Smooth muscle cell of the umbilical artery (primary cell): Measurements from ENCODE around the gene DNAJC16. TPM values are rescaled to one million over a fixed set of nuclear protein-coding genes. Genes with fewer than 3 reads are reported as not detected.

Experiments used
- total RNA-seq: library from RNA; depleted of rRNA; stranded (reverse); fragments of >200 nt; gene quantifications from 2 replicates; pipeline ENCODE4 v1.2.3, GENCODE V29; 2014

The DNAJC16 gene
- total RNA-seq: 21.7 and 25.7 TPM in 2 replicates

DNA sequence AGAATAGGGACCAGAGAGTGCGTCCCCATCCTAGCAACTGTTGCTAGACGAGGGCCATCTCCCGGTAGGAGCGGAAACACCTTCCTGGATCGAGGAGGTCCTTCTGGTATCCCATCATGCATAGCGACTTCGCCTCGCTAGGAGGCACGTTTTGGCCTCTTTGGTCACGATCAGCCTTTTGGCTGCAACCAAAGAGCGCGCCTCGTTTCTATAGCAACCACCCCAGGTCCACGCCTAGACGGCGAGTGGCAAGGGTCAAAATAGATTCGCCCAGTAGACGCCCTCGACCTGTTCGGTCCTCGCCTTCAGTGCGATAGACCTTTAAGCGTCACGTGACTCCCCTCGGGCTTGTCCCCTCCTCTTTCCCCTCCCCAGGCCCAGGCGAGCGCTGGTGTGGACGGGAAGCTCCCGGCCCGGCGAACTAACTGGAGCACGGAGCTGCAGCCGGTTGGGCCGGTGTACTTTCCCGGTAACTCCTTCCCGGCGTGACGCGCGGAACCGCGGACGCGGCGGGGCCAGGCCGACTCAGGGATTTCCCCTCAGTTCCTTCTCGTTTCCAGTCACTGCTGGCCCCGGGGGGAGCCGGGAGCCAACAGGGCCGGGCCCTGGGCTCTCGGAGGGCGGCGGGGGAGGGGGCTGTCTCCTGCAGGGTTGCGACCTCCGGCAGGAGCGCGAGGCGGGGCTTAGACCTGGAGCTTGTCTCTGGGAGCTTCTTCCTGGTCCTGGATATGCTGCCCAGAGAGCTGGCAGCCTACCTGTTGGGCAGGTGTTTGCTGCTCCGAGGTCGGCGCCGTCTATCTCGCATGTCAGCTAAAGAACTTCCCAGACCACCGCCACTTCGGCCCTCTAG is at the start of gene DNAJC16:
DNAJC16 (plus strand) TSS at position 359 of the 850 bp plus-strand sequence. CDS start 2,258 bp downstream, outside the sequence.

GRCh38 chr1:15524021-15524282 is 2.7 kb upstream of the DNAJC16 start, which contains the start of gene CASP9:
TSS of gene CASP9 (minus strand) at chr1:15524215. CDS start at chr1:15524200, 15 bp downstream.

DNA sequence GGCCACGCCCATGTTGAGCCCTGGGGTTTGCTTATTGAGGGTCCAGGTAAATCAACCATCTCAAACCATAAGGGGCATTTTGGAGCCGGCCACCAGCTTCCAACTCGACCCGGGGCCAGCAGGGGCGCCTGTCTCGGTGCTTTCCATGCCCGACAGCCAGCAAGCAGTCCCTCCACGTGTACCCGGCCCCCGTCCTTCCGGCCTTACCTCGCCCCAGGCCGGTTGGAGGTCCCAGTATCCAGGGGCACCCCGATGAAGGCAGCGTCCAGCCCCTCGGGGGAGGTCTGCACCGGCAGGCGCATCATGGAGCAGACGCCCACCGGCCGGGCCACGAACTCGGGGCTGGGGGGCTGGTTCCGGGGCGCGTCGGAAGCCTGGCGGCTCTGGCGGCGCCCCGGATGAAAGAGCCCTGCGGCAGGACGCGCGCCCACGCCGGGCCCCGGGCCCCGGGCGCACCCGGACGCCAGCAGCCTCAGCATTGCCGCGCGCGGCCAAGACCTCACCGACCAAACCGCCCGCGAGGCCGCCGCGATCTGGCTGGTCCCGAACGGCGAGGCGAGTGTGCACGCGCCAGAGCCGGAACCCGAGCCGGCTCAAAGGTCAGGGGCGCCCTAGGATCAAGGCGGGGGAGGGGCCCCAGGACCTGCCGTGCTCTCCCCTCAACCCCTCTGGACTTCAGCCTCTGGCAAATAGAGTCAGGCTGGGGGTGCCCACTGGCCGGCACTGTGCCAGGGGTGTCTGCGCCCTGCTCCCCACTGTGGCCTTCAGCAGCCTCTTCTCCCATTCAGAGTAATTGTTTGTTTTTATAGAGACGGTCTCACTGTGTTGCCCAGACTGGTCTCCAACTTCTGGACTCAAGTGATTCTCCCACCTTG is 58.1 kb downstream of the DNAJC16 start, which contains the start of gene AGMAT:
AGMAT (minus strand) TSS at position 563 of the 875 bp plus-strand sequence; CDS start at position 479, 84 bp downstream.

DNA sequence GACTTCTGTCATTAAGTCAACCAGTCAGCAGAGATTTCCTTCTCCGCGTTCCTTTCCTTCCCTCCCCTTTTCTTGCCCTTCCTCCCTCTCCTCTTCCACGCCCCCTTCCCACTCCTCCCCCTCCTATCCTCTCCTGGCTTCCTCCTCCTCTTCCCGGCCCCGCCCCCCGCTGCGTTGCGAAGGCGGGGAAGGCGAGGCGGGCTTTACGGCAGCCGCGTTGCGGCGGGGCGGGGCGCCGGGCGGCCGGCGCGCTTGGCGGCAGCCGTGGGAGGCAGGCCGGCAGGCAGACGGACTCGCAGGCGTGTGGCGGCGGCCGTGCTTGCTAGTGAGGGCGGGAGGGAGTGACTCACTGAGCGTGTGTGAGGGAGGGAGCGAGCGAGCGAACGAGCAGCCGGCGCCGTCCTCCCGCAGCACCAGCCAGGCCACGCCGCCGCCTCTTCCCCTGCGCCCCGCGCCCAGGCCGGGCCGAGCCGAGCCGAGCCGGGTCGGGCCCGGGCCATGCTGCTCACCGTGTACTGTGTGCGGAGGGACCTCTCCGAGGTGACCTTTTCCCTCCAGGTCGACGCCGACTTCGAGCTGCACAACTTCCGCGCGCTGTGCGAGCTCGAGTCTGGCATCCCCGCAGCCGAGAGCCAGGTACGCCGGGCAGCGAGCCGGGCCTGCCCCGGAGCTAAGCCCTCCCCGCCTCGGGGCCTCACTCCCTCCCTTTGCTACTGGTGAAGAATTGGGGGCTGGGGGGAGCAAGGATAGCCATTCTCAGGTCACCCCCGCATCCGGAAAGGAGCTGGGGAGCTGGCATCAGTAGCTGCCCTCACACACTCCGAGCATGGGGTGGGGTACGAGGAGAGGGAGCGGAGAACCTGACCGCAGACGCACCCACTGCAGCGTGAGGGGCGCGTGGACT is 90.8 kb downstream of the DNAJC16 start, which contains the start of gene DDI2:
DDI2 (plus strand) TSS at position 286 of the 904 bp plus-strand sequence; CDS start at position 499, 213 bp downstream.

Other genes with a start within 250 kb of the DNAJC16 start
- 19.6 and 53.1 TPM in 2 replicates for gene EFHD2, start 117.0 kb upstream of the DNAJC16 start, total RNA-seq
- 0.05 TPM in 1 of 2 replicates, not detected in the other for gene CTRC, start 88.4 kb upstream of the DNAJC16 start, total RNA-seq
- gene CELA2A, start 70.1 kb upstream of the DNAJC16 start, total RNA-seq: not detected in 2 replicates
- gene CELA2B, start 50.7 kb upstream of the DNAJC16 start, total RNA-seq: not detected in 2 replicates
- gene CASP9, start 2.6 kb upstream of the DNAJC16 start, total RNA-seq: 5.6 and 6.2 TPM in 2 replicates
- 1.5 and 2.0 TPM in 2 replicates for gene AGMAT, start 58.2 kb downstream of the DNAJC16 start, total RNA-seq
- gene DDI2, start 90.6 kb downstream of the DNAJC16 start, total RNA-seq: 17.8 and 20.3 TPM in 2 replicates
- gene PLEKHM2, start 157.5 kb downstream of the DNAJC16 start, total RNA-seq: 53.4 and 63.8 TPM in 2 replicates
- 0.30 and 0.69 TPM in 2 replicates for gene SLC25A34, start 209.4 kb downstream of the DNAJC16 start, total RNA-seq
- gene TMEM82, start 215.7 kb downstream of the DNAJC16 start, total RNA-seq: not detected in 2 replicates
- gene FBLIM1, start 231.9 kb downstream of the DNAJC16 start, total RNA-seq: 99.2 and 141 TPM in 2 replicates